Measurements from ENCODE around the gene ARPC1B.
"Not testable (repeated sequence)": the region's sequence is repeated elsewhere in the genome, so short reads cannot be mapped to it uniquely, and the experiment has no call there.

ARPC1B gene

GRCh38 chr7:99415513-99416127 lies 41.1 kb downstream of the ARPC1B start:
- peak; percentile 42 for DNase-seq

GRCh38 chr7:99418260-99418659 lies 43.7 kb downstream of the ARPC1B start:
- no peak for DNase-seq

GRCh38 chr7:99419323-99420021 lies 44.9 kb downstream of the ARPC1B start:
- DNase-seq = no peak

GRCh38 chr7:99420213-99420612 lies 45.7 kb downstream of the ARPC1B start:
- no peak for DNase-seq

- no peak for DNase-seq
Observed at GRCh38 chr7:99420986-99421385, 46.5 kb downstream of the ARPC1B start.

- DNase-seq = no peak
Observed at GRCh38 chr7:99422186-99422585, 47.7 kb downstream of the ARPC1B start.

- DNase-seq = no peak
Observed at GRCh38 chr7:99422625-99423024, 48.1 kb downstream of the ARPC1B start.

- no peak for DNase-seq
Observed at GRCh38 chr7:99424932-99425730, 50.6 kb downstream of the ARPC1B start.

- DNase-seq = no peak
Observed at GRCh38 chr7:99428972-99429566, 54.5 kb downstream of the ARPC1B start.

GRCh38 chr7:99429756-99430155 lies 55.2 kb downstream of the ARPC1B start:
- DNase-seq = no peak

- DNase-seq = not testable (repeated sequence)
Observed at GRCh38 chr7:99431756-99432540, 57.4 kb downstream of the ARPC1B start.

GRCh38 chr7:99433158-99433557 lies 58.6 kb downstream of the ARPC1B start:
- DNase-seq = no peak

GRCh38 chr7:99437946-99438572 lies 63.5 kb downstream of the ARPC1B start:
- DNase-seq = no peak

GRCh38 chr7:99438573-99439480 lies 64.3 kb downstream of the ARPC1B start, which contains the start of the genes CPSF4 and PTCD1:
TSS of gene CPSF4 (plus strand) at chr7:99438943. CDS start at chr7:99439083, 140 bp downstream.
TSS of gene PTCD1 (minus strand) at chr7:99438798. CDS start at chr7:99435242, 3,556 bp downstream.
- peak; percentile 97 for DNase-seq

- DNase-seq = no peak
Observed at GRCh38 chr7:99440195-99440594, 65.7 kb downstream of the ARPC1B start.

Measured in eye (tissue), 1 donor.